Osteoblast (primary cell): ENCODE data around the gene TTBK1. TPM values are rescaled to one million over a fixed set of nuclear protein-coding genes. Genes with fewer than 3 reads are reported as not detected.

Source experiments
- DNase-seq: peaks from one replicate; pipeline ENCODE4 v3.0.0; 2011; ENCODE audit warnings: low spot score, mixed read lengths; ENCODE audit not compliant: insufficient read length; ENCODE audit errors: missing footprints
- H2AFZ ChIP-seq: 2 replicates; pipeline ENCODE4 v1.6.0; 2011; ENCODE audit warnings: mild to moderate bottlenecking, low read length
- H3K27ac ChIP-seq: 2 replicates; pipeline ENCODE4 v1.5.1; 2011; ENCODE audit warnings: mild to moderate bottlenecking, low read depth, low read length, moderate library complexity
- H3K27me3 ChIP-seq: 2 replicates; pipeline ENCODE4 v1.6.0; 2012; ENCODE audit warnings: mild to moderate bottlenecking, control low read depth, inconsistent platforms, low read length, moderate library complexity; ENCODE audit not compliant: insufficient read depth
- H3K36me3 ChIP-seq: 2 replicates; pipeline ENCODE4 v1.5.1; 2011; ENCODE audit warnings: mild to moderate bottlenecking, low read length, control low read depth, moderate library complexity; ENCODE audit not compliant: insufficient read depth
- H3K4me1 ChIP-seq: 2 replicates; pipeline ENCODE4 v1.5.1; 2011; ENCODE audit warnings: mild to moderate bottlenecking, low read length, control low read depth, moderate library complexity; ENCODE audit not compliant: insufficient read depth
- H3K4me2 ChIP-seq: 2 replicates; pipeline ENCODE4 v1.6.0; 2011; ENCODE audit warnings: mild to moderate bottlenecking, low read length; ENCODE audit not compliant: insufficient read depth
- H3K4me3 ChIP-seq: fragments of 200-600 bp; sonication (generic); 3 replicates; pipeline ENCODE4 v1.5.1; 2012; ENCODE audit warnings: mild to moderate bottlenecking, low read length, inconsistent platforms; ENCODE audit not compliant: insufficient read depth
- H3K79me2 ChIP-seq: 2 replicates; pipeline ENCODE4 v1.6.0; 2012; ENCODE audit warnings: mild to moderate bottlenecking, low read length, control low read depth, inconsistent platforms; ENCODE audit not compliant: insufficient read depth
- H3K9me3 ChIP-seq: 2 replicates; pipeline ENCODE4 v1.5.1; 2011; ENCODE audit warnings: low read depth, low read length, control low read depth
- H4K20me1 ChIP-seq: 2 replicates; pipeline ENCODE4 v1.6.0; 2012; ENCODE audit warnings: mild to moderate bottlenecking, low read length, control low read depth; ENCODE audit not compliant: insufficient read depth
- CTCF ChIP-seq: IDR thresholded peaks from 2 replicates; pipeline ENCODE4 v1.5.1; 2011; ENCODE audit warnings: mild to moderate bottlenecking, low read depth, low read length, moderate library complexity; ENCODE audit errors: extremely low read depth
- total RNA-seq: library from RNA; depleted of rRNA; stranded (reverse); fragments of >200 nt; gene quantifications from 2 replicates; pipeline ENCODE4 v1.2.3, GENCODE V29; 2012

Gene TTBK1
- total RNA-seq, 1 donor, result under 0.01 TPM

- no peak for TF ChIP-seq CTCF
- Histone ChIP-seq H3K4me2 (no peak overlapping the region), H3K27ac (no peak overlapping the region), H3K27me3 (no peaks in the 10 kb centered on the region), H2AFZ (no peak overlapping the region), H3K36me3 (peaks cover 29% of the 10 kb centered on the region), H3K9me3 (no peaks in the 10 kb centered on the region), H3K4me3 (no peak overlapping the region), H3K4me1 (no peaks in the 10 kb centered on the region), H3K79me2 (no peaks in the 10 kb centered on the region), H4K20me1 (no peaks in the 10 kb centered on the region)
- DNase-seq, result peak; percentile 19
Observed at GRCh38 chr6:43200541-43200940, 42.7 kb upstream of the TTBK1 start.

DNA sequence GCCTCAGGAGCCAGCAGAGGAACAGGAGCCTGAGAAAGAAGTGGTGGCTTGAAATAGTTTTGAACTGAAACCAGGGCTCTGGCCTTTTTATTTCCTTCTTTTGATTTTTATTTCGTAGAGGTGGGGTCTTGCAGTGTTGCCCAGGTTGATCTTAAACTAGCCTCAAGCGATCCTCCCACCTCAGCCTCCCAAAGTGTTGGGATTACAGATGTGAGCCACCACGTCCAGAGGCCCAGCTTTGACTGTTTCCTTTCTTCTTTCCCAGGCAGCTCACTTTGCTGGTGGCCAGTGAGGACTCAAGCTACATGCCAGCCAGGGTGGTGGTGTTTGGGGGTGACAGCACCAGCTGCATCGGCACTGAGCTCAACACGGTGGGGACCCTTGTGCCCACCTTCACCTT is 40.8 kb upstream of the TTBK1 start:
- no peaks in the 10 kb centered on the region for H3K79me2 ChIP-seq
- no peaks in the 10 kb centered on the region for H3K27me3 ChIP-seq
- H4K20me1 ChIP-seq, result no peaks in the 10 kb centered on the region
- no peak overlapping the region for H3K4me3 ChIP-seq
- DNase-seq, result peak; percentile 5
- H3K4me1 ChIP-seq, result no peaks in the 10 kb centered on the region
- H2AFZ ChIP-seq, result no peak overlapping the region
- no peak for TF ChIP-seq CTCF
- peaks cover 28% of the 10 kb centered on the region for H3K36me3 ChIP-seq
- H3K27ac ChIP-seq, result no peak overlapping the region
- H3K9me3 ChIP-seq, result no peaks in the 10 kb centered on the region
- no peak overlapping the region for H3K4me2 ChIP-seq

GRCh38 chr6:43203029-43203717 is 40.1 kb upstream of the TTBK1 start:
- Histone ChIP-seq H3K9me3 (no peaks in the 10 kb centered on the region), H3K4me2 (no peak overlapping the region), H3K4me3 (no peak overlapping the region), H3K4me1 (no peaks in the 10 kb centered on the region), H3K36me3 (peaks cover 25% of the 10 kb centered on the region), H3K27me3 (no peaks in the 10 kb centered on the region), H4K20me1 (no peaks in the 10 kb centered on the region), H3K27ac (no peak overlapping the region), H3K79me2 (no peaks in the 10 kb centered on the region), H2AFZ (no peak overlapping the region)
- no peak for TF ChIP-seq CTCF
- DNase-seq, result peak; percentile 34

GRCh38 chr6:43203718-43204095 is 39.6 kb upstream of the TTBK1 start:
- Histone ChIP-seq H3K36me3 (peaks cover 24% of the 10 kb centered on the region), H3K4me2 (no peak overlapping the region), H3K27me3 (no peaks in the 10 kb centered on the region), H4K20me1 (no peaks in the 10 kb centered on the region), H2AFZ (no peak overlapping the region), H3K4me1 (no peaks in the 10 kb centered on the region), H3K27ac (no peak overlapping the region), H3K4me3 (no peak overlapping the region), H3K79me2 (no peaks in the 10 kb centered on the region), H3K9me3 (no peaks in the 10 kb centered on the region)
- TF ChIP-seq CTCF, result no peak
- no peak for DNase-seq
